Neural progenitor cell (in vitro differentiated cells): Measurements from ENCODE around the gene KCNQ1. TPM values are rescaled to one million over a fixed set of nuclear protein-coding genes. Genes with fewer than 3 reads are reported as not detected.

Source experiments
- DNase-seq: peaks from one replicate; pipeline ENCODE4 v3.0.0-alpha.2; 2016; ENCODE audit warnings: low spot score
- H2AFZ ChIP-seq: fragments of 200-600 bp; sonication (generic); replicated peaks from 2 replicates; pipeline ENCODE4 v1.6.1; 2016; ENCODE audit warnings: antibody characterized with exemption
- H3F3A ChIP-seq: fragments of 200-600 bp; sonication (generic); 2 replicates; pipeline ENCODE4 v1.6.1; 2016; ENCODE audit warnings: antibody characterized with exemption, low read depth
- H3K27ac ChIP-seq: fragments of 200-600 bp; sonication (generic); 2 replicates; pipeline ENCODE4 v1.5.1; 2016; ENCODE audit warnings: mild to moderate bottlenecking
- H3K27me3 ChIP-seq: fragments of 200-600 bp; sonication (generic); 2 replicates; pipeline ENCODE4 v1.6.1; 2016; ENCODE audit warnings: mild to moderate bottlenecking, moderate library complexity
- H3K36me3 ChIP-seq: fragments of 200-600 bp; sonication (generic); 2 replicates; pipeline ENCODE4 v1.5.1; 2016
- H3K4me1 ChIP-seq: fragments of 200-600 bp; sonication (generic); 2 replicates; pipeline ENCODE4 v1.6.1; 2016; ENCODE audit warnings: mixed run types
- H3K4me2 ChIP-seq: fragments of 200-600 bp; sonication (generic); 2 replicates; pipeline ENCODE4 v1.6.1; 2016
- H3K4me3 ChIP-seq: fragments of 200-600 bp; sonication (generic); 2 replicates; pipeline ENCODE4 v1.5.1; 2016
- H3K79me2 ChIP-seq: fragments of 200-600 bp; sonication (generic); 2 replicates; pipeline ENCODE4 v1.6.1; 2016; ENCODE audit warnings: low read depth
- H3K9ac ChIP-seq: fragments of 200-600 bp; sonication (generic); 2 replicates; pipeline ENCODE4 v1.6.1; 2016
- H3K9me3 ChIP-seq: fragments of 200-600 bp; sonication (generic); 2 replicates; pipeline ENCODE4 v1.5.1; 2016; ENCODE audit warnings: low read depth
- H4K20me1 ChIP-seq: fragments of 200-600 bp; sonication (generic); 2 replicates; pipeline ENCODE4 v1.6.1; 2016; ENCODE audit warnings: low read depth
- H3K27ac Mint-ChIP-seq: 3 replicates; pipeline ENCODE4 v1.8.0; 2021; ENCODE audit warnings: mixed read lengths
- H3K27me3 Mint-ChIP-seq: 2 replicates; pipeline ENCODE4 v1.8.0; 2022; ENCODE audit warnings: low read depth, mild to moderate bottlenecking, inconsistent platforms, moderate library complexity, mixed read lengths; ENCODE audit not compliant: insufficient read depth
- H3K36me3 Mint-ChIP-seq: 3 replicates; pipeline ENCODE4 v1.8.0; 2021; ENCODE audit warnings: mixed read lengths
- H3K4me1 Mint-ChIP-seq: 3 replicates; pipeline ENCODE4 v1.8.0; 2021; ENCODE audit warnings: mixed read lengths
- H3K4me3 Mint-ChIP-seq: 3 replicates; pipeline ENCODE4 v1.8.0; 2021; ENCODE audit warnings: mild to moderate bottlenecking, moderate library complexity, mixed read lengths
- H3K9me3 Mint-ChIP-seq: 3 replicates; pipeline ENCODE4 v1.8.0; 2020; ENCODE audit warnings: mixed read lengths
- CTCF ChIP-seq: fragments of 200-600 bp; sonication (generic); IDR thresholded peaks from 2 replicates; pipeline ENCODE4 v1.5.1; 2017; ENCODE audit warnings: antibody characterized with exemption, mild to moderate bottlenecking
- EZH2 ChIP-seq: fragments of 200-600 bp; sonication (generic); IDR thresholded peaks from 2 replicates; pipeline ENCODE4 v1.6.1; 2017; ENCODE audit warnings: antibody characterized with exemption, mild to moderate bottlenecking, moderate library complexity
- EZH2phosphoT487 ChIP-seq: fragments of 200-600 bp; sonication (generic); IDR thresholded peaks from 2 replicates; pipeline ENCODE4 v1.6.1; 2017; ENCODE audit warnings: antibody characterized with exemption
- total RNA-seq: library from RNA; depleted of rRNA; stranded (reverse); fragments of >200 nt; gene quantifications from 2 replicates; pipeline ENCODE4 v1.2.3, GENCODE V29; 2015; ENCODE audit warnings: low replicate concordance

Gene KCNQ1
- total RNA-seq, 1 donor from 2014 or later = 0.11 TPM

GRCh38 chr11:2432628-2433071 lies 12.2 kb upstream of the KCNQ1 start:
- no peaks in the 10 kb centered on the region for H3K9me3 ChIP-seq
- DNase-seq = no peak
- no peak overlapping the region for H2AFZ ChIP-seq
- H3K79me2 ChIP-seq = no peaks in the 10 kb centered on the region
- H3K4me1 ChIP-seq = no peaks in the 10 kb centered on the region
- no peaks in the 10 kb centered on the region for H4K20me1 ChIP-seq
- H3K9ac ChIP-seq = no peak overlapping the region
- H3K36me3 ChIP-seq = no peaks in the 10 kb centered on the region
- no peak overlapping the region for H3K27ac ChIP-seq
- no peak overlapping the region for H3K4me3 ChIP-seq
- Mint-ChIP-seq H3K9me3 (no peaks in the 10 kb centered on the region), H3K4me1 (no peaks in the 10 kb centered on the region), H3K27ac (no peak overlapping the region), H3K27me3 (peaks cover 1% of the 10 kb centered on the region), H3K4me3 (no peak overlapping the region), H3K36me3 (no peaks in the 10 kb centered on the region)
- no peak overlapping the region for H3K4me2 ChIP-seq
- TF ChIP-seq EZH2phosphoT487 = no peak
- TF ChIP-seq EZH2 = no peak
- no peak for TF ChIP-seq CTCF
- no peaks in the 10 kb centered on the region for H3F3A ChIP-seq
- H3K27me3 ChIP-seq = peaks cover 29% of the 10 kb centered on the region

GRCh38 chr11:2433106-2433925 lies 11.5 kb upstream of the KCNQ1 start:
- Histone ChIP-seq H3F3A (no peaks in the 10 kb centered on the region), H3K9me3 (no peaks in the 10 kb centered on the region), H3K9ac (no peak overlapping the region), H3K79me2 (no peaks in the 10 kb centered on the region), H3K4me1 (no peaks in the 10 kb centered on the region), H4K20me1 (no peaks in the 10 kb centered on the region), H3K27ac (no peak overlapping the region), H3K4me2 (no peak overlapping the region), H3K36me3 (no peaks in the 10 kb centered on the region), H3K27me3 (peaks cover 35% of the 10 kb centered on the region), H3K4me3 (no peak overlapping the region), H2AFZ (no peak overlapping the region)
- Mint-ChIP-seq H3K9me3 (no peaks in the 10 kb centered on the region), H3K36me3 (no peaks in the 10 kb centered on the region), H3K27ac (no peak overlapping the region), H3K27me3 (peaks cover 2% of the 10 kb centered on the region), H3K4me1 (no peaks in the 10 kb centered on the region), H3K4me3 (no peak overlapping the region)
- no peak for TF ChIP-seq EZH2phosphoT487
- TF ChIP-seq CTCF = no peak
- no peak for TF ChIP-seq EZH2
- DNase-seq = no peak

- Histone ChIP-seq H2AFZ (no peak overlapping the region), H3K79me2 (no peaks in the 10 kb centered on the region)
- H3K27me3 Mint-ChIP-seq = peaks cover 2% of the 10 kb centered on the region
Measured at GRCh38 chr11:2434008-2434407, 10.8 kb upstream of the KCNQ1 start.

More at GRCh38 chr11:2434008-2434407, 10.8 kb upstream of the KCNQ1 start:
- Histone ChIP-seq H4K20me1 (no peaks in the 10 kb centered on the region), H3K36me3 (no peaks in the 10 kb centered on the region), H3F3A (no peaks in the 10 kb centered on the region), H3K9ac (no peak overlapping the region), H3K9me3 (no peaks in the 10 kb centered on the region), H3K4me3 (no peak overlapping the region), H3K4me2 (no peak overlapping the region), H3K4me1 (no peaks in the 10 kb centered on the region), H3K27ac (no peak overlapping the region), H3K27me3 (peaks cover 42% of the 10 kb centered on the region)
- Mint-ChIP-seq H3K36me3 (no peaks in the 10 kb centered on the region), H3K4me3 (no peak overlapping the region), H3K27ac (no peak overlapping the region), H3K9me3 (no peaks in the 10 kb centered on the region), H3K4me1 (no peaks in the 10 kb centered on the region)
- no peak for TF ChIP-seq EZH2phosphoT487
- TF ChIP-seq EZH2 = no peak
- TF ChIP-seq CTCF = no peak
- no peak for DNase-seq
